Measurements from ENCODE around the gene SLC24A3.
A peak's percentile ranks its signal among the peaks of the same experiment; 100 is the strongest.
"Not testable (repeated sequence)": the region's sequence is repeated elsewhere in the genome, so short reads cannot be mapped to it uniquely, and the experiment has no call there.

The SLC24A3 gene

DNA sequence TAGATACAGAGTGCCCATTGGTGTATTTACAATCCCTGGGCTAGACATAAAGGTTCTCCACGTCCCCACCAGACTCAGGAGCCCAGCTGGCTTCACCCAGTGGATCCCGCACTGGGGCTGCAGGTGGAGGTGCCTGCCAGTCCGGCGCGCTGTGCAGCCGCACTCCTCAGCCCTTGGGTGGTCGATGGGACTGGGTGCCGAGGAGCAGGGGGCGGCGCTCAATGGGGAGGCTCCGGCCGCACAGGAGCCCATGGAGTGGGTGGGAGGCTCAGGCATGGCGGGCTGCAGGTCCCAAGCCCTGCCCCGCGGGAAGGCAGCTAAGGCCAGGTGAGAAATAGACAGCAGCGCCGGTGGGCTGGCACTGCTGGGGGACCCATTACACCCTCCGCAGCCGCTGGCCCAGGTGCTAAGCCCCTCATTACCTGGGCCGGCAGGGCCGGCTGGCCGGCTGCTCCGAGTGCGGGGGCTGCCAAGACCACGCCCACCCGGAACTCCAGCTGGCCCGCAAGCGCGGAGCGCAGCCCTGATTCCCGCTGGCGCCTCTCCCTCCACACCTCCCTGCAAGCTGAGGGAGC lies 427.1 kb downstream of the SLC24A3 start:
- not testable (repeated sequence) for DNase-seq (ENCODE audit: low spot score)

DNA sequence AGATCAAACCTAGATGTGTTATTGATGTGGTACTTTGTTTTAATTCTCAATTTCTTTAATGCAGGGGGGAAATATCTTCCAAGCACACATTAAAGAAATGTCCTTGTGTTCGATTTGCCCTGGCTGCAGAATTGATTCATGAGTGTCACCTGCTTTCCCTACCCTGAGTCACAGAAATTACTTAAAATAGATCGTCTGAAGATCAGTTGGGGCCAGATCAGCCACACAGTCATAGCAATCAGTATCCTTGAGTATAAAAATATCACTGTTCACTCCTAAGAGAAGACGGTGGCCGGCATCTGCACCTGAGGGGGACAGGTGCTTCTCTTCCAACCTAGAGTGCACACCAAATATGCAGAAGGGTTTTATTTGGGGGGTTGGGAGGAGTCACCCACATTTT lies 430.4 kb downstream of the SLC24A3 start:
- DNase-seq (ENCODE audit: low spot score) = no peak

DNA sequence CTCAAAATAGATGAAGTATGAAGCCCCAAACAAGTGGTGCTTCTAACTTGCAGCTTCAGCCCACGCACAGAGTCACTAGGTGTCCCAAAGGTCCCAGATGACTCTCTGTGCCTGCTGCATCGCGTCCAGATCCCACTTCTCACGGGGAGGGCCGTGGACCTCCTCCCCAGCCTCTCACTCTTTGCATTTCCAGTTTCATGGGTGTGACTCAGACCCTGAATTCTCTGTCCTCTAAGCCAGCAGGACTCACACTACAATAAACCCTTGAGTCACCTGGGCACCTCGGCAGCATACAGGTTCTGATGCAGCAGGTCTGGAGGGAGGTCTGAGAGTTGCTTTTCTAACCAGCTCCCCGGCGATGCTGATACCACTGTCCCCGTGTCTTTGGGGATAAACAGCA lies 431.6 kb downstream of the SLC24A3 start:
- no peak for DNase-seq (ENCODE audit: low spot score)

DNA sequence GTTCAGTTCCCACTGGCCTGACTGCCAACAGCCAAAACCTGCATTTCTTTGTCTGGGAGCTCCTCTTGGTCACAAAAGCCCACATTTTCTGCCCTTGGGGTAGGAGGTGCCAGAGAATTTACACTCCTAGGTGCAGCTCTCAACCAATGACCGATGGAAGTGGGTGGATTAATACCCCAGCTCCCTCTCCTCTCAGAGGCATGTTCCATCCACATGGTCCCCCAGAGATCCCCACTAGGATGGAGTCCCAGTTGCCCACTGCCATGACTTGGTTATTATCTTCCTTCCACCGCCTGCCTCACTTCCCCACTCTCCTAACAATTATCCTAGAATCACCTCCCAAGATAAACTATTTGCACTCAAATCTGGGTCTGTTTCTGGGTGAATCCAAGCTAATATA lies 434.5 kb downstream of the SLC24A3 start:
- no peak for DNase-seq (ENCODE audit: low spot score)

DNA sequence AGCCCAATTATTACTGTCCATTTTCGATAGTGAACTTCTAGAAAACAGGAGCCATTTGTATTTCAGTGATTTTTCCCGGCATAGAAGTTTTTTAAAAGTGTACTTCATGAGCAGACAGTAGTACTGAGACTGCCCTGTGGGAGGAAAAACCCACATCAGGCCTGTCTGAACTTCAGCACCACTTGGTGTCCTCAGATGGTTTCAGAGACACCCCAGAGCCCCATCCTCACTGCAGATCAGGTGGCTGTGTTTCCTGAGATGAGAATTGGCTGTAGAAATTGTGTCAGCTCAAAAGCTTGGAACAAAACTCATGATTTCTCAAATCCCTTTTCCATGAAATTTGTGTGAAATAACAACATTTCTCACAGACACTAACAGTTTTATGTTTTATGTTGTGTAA lies 435.6 kb downstream of the SLC24A3 start:
- no peak for DNase-seq (ENCODE audit: low spot score)

DNA sequence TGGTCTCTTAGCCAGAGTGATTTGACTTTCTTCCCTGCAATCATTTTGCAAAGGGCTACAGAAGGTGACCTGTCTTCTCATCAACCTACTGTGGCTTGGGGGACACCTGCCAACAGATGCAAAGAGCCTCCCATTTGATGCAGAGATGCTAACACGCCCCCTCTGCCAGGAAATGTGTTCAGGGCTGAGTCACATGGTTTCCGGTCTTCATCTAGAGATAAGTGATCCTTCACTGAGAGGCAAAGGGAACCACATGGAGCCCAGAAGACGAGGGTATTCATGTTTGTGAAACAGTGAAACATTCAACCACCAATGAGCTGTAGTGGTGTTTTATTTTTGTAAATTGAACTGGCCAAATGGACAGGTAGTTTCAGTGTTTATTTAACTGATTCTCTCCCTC lies 436.6 kb downstream of the SLC24A3 start:
- DNase-seq (ENCODE audit: low spot score) = no peak

DNA sequence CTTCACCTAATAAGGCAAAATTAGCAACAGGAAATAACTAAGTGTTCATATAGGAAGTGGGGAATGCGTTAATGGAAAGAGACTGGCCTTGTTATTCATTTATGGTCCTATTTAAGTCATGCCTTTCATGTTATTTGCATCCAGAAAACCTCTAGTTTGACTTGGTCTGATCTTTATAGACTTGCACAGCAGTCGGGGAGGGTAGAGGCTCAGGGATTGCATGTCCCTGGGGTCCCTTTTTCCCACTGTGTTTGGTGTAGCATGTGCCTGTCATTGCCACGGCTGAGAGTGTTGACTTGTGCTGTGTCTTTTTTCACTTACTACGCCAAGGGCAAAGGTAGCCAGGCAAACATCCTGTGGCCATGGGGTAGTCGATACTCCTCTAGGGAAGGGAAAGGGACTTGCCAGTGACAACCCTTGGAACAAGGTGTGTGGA lies 440.2 kb downstream of the SLC24A3 start:
- DNase-seq (ENCODE audit: low spot score) = no peak

DNA sequence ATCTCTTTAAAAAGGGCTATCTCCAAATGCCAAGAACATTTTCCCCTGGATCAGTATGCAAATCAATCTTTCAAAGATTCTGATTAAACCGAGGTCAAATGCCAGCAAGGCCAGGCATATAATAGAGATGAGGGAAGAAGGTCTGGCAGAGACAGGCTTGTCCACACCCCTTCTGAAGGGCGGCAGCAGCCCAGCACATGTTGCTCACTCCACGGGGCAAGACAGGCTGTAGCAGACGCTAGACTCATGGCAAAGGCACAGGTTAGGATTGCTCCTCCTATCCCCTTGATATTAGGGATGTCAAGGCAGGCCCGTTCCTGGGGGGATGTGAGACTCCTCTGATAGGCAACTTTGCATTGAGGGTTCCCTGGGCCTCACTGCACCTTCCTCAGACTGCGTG lies 440.9 kb downstream of the SLC24A3 start:
- DNase-seq (ENCODE audit: low spot score) = no peak

DNA sequence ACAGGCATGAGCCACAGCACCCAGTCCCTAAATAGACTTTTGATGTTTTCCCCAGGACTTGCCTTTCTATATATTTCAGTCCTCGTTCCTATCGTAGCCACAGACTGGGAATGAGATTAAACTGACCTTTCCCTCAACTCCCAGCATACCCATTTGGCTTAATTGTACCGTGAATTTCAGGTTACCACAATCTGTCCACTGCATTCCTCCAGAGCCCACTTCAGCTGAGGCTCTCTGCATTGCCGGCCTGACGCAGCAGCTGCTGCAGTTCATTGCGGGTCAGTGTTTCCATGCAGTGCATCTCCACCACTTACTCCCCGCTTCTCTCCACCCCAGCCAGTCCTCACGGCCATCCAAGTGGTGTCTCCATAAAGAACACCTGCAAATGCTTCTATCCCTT lies 442.5 kb downstream of the SLC24A3 start:
- DNase-seq (ENCODE audit: low spot score) = no peak

DNA sequence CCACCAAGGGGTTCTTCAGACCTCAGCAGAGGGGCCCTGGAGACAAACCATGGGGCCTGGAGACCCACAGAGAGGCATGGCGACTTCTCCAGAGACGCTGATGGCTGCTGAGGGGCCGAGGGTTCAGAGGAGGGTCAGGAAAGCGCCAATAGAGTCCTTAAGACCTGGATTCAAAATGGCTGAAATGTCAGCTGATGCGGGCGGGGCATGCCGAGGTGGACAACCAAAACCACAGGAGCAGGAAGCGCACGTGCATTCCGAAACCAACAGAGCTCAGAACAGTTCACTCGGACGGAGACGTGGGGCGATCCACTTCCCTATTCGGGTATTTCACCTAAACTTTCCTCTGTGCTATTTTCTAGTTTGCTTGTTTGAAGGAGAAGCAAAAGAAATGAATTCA lies 445.7 kb downstream of the SLC24A3 start:
- no peak for DNase-seq (ENCODE audit: low spot score)

DNA sequence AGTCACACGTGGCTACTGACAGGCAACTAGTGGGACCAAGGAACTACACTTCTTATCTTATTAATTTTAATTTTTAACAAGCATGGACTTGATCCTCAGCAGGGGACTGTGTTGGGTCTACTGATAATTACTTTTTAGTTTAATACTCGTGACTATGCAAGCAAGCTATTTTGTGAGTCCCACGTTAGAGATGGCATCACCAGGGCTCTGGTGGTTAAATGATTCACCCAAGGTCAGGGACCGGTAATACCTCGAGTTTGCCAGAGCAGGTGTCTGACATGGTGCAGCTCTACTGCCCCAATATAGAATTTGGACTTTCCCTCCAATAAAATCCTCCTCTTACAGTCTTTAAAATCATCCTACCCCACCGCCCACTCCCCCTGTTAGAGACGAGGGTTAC lies 447.0 kb downstream of the SLC24A3 start:
- DNase-seq (ENCODE audit: low spot score) = no peak

DNA sequence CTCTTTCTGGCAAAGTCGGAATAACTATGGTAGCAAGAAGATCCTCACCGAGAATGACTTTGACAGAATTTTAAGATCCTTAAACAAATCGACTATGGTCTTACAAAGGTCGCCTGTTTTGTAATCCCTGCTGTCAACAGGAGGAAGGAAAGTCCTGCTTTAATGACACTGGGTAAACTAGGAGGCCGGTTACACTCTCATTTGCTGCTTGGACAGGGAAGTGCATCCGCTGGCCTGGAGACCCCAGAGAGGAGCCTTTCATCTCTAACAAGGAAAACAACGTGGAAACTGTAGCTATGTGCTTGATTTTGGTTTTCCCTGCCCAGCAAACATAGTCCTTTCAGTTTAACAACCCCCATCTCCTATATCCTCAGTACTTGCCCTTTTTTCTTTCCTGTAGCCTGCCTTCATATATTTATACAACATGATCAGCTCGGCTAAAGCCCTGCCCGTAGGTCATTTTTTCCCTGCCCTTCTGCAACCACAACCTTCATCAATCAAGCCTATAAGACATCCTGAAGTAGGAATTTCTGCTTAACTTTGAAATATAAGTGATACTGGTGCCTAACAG lies 448.5 kb downstream of the SLC24A3 start:
- no peak for DNase-seq (ENCODE audit: low spot score)

DNA sequence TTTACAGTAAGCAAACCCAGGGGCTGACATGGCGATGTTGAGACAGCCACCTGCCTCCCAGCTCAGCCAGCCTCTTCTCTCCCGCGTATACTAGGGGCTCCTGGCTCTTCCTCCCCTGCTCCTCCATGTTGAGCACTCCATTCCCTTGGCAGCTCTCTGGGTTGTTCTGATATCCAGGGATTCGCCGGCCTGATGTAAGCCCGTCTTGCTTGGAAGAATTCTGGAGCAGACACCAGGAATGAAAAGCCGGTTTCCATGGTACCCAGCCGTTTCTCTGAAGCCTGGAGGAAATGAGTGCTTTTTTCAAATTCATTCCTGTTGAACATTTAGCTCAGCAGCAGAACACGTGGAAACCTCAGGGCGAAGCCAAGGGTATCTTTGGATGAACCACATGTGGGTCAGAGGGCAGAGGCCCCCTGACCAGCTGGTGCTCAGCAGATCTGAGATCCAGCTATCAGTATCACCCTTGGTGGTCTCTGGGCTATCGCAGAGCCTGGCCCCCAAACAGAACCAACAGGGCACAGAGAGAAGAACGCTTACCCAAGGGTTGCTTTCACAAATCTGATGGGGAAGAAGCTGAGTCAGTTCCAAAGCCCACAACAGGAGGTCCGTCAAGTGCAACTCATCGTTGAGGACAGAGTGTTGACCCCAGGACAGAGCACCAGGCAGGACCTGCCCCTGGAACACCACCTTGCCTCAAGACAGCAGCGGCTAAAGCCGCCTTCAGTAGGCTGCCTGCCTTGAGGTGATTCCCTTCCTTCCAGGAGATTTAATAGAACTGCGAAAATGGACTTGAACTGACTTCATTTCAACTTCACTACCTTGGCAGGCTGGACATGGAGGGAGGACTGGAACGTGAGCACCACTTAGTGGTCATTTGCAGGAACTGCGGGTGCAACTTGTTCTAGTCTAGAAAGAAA lies 449.5 kb downstream of the SLC24A3 start:
- DNase-seq (ENCODE audit: low spot score) = peak; percentile 68

DNA sequence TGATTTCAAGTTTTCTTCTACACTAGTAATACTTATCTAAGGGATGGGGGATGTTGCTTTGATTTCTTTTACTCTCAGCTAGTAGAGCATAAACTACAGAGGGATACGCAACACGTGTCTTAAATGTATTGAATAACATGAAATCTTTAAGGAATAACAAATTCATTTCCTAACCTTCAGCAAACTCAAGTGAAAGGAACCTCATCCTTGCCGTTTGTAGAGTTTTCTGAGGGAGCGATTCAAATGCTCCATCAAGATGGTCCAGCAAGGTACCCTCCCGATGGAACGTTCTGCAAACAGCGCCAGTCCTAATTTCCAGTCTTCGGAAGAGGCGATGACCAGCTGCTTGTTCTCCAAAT lies 450.2 kb downstream of the SLC24A3 start:
- DNase-seq (ENCODE audit: low spot score) = no peak

DNA sequence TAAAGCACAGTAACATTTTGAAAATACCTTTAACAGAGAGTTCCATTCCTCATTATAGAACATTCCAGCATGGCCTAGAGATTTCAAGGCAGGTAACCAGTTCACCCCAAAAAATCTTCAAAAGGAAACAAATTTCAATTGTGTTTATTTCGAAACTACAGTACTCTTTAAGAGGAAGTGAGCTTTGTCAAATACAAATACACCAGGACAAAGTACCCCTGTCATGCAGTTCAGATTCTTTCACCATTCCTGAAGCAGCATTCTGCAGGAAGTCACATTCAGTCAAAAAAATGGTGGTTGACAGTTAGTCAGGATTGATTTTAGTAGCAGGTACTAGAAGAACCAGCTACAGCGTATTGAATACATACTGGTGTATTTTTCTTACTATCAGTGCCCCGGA lies 456.0 kb downstream of the SLC24A3 start:
- DNase-seq (ENCODE audit: low spot score) = no peak

DNA sequence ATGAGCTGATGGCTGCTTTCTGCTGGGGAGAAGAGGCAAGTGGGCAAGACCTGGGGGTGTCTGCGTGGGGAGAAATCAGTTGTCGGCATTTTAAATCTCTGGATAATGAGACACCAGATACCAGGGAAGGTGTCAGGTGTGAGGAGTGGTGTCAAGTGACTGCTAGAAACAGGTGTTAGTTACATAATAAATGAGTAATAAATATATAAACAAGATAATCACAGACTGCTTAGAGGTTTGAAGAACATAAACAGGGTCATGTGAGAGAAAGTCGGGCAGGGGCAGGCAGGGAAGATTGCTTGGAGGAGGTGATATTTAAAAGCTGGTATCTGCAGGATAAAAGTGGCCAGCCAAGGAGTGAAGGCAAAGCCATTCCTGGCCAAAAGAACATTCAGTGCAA lies 458.4 kb downstream of the SLC24A3 start:
- no peak for DNase-seq (ENCODE audit: low spot score)

DNA sequence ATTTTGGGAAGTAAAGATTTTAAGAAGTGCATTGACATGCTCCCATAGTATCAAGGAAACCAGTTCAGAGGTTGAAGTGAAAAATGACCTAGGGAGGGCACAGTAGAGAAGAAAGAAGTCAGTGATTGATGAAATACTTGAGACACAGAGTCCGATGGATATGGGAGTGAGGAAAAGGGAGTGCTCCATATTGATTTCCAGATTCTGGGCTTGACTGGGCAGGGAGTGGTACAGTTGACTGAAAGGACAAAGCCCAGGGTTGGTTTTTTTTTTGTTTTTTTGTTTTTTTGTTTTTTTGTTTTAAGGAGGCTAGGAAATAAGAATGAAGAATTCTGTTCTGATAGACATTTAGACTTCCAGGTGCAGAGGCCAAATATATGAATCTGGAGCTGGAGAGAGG lies 458.9 kb downstream of the SLC24A3 start:
- no peak for DNase-seq (ENCODE audit: low spot score)

DNA sequence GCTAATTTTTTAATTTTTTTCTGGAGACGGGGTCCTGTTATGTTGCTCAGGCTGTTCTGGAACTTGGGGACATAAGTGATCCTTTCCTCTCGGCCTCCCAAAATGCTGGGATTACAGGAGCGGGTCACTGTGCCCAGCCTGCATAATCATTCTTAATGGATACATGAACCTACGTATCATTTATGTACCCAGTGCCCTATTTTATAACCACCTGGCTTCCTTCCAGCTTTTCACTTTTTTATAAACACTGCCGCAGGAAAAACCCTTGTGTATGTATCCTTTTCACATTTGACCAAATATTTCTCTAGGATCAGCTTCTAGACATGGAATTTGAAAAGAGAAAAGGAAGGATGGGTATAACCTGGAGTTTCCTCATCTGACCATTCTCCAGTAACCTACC lies 460.1 kb downstream of the SLC24A3 start:
- no peak for DNase-seq (ENCODE audit: low spot score)

DNA sequence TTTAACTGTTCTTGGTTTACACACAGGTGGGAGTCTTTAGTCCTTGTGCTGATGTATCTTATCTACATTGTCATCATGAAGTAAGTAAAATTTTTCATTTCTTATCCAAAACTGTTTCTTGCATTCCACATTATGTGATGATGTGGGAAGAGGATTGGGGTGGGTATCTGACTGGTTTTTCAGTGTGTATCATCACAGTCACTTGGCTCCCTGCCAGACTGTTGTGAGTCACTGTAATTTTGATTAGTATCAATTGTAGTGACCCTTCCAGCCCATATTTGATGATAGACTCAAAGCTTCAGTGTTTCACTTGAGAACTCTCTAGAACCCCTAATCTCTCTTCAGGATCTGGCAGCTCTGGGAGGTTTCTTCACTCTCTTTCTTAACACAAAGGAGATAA lies 461.1 kb downstream of the SLC24A3 start:
- DNase-seq (ENCODE audit: low spot score) = no peak

DNA sequence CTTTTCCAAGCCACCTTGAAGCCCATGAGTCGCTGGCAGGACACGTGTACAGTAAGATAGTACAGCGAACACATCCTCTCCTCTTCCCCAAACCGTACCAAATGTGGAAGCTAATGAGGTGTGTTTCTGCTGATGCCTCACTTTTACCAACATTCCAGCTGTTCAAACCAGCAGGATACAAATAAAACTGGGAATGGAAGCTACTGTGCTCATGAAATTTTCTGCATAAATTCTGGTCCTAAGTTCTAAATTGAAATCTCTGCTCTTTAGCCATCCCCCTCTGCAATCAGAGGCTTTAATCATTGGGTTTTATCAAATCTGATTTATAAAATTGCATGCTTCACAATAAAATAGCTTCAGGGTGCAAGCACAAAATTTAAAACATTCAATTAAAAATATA lies 463.8 kb downstream of the SLC24A3 start:
- DNase-seq (ENCODE audit: low spot score) = no peak

DNA sequence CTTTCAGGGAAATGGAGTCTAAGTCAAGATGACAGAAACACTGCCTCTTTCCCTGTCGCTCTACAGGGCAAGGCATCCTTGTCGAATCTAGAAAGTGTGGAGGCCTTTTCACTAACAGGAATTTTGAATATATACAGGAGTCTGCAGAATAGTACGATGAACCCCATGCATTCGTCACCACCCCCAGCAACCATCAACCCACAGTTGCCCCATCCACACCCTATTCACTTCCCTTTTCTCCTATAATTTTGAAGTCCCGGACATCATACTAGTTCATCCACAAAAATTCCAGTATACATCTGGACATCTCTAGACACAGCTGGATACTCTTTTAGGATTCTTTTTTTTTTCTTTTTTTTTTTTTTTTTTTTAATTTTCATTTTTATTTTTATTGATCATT lies 464.9 kb downstream of the SLC24A3 start:
- DNase-seq (ENCODE audit: low spot score) = no peak

DNA sequence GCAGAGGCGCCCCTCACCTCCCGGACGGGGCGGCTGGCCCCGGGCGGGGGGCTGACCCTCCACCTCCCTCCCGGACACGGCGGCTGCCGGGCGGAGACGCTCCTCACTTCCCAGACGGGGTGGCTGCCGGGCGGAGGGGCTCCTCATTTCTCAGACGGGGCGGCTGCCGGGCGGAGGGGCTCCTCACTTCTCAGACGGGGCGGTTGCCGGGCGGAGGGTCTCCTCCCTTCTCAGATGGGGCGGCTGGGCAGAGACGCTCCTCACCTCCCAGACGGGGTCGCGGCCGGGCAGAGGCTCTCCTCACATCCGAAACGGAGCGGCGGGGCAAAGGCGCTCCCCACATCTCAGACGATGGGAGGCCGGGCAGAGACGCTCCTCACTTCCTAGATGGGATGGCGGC lies 466.1 kb downstream of the SLC24A3 start:
- not testable (repeated sequence) for DNase-seq (ENCODE audit: low spot score)

DNA sequence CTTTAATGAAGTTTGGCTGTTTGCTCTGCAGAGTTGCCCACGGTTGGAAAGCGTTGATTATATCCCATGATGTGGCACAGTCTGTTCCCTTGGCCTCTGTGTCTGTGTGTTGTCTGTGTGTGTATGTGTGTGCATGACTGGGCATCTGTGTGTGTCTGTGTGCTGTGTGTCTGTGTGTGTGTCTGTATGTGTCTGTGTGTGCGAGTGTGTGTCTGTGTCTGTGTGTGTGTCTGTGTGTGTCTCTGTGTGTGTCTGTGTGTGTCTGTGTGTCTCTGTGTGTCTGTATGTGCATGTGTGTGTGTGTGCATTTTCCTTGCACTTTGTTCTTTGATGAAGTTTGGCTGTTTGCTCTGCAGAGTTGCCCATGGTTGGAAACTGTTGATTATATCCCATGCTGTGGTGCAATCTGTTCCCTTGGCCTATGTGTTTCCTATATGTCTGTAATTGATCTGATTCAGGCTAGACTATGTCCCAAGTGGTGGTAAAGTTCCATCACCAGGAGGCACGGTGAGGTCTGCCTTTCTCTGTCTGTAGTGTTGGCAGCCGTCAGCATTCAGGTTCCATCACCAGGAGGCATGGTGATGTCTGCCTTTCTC lies 467.6 kb downstream of the SLC24A3 start:
- no peak for DNase-seq (ENCODE audit: low spot score)

Data from HuH-7.5 (cell line).